ENCODE data around the gene CREB3L2. TPM values are rescaled to one million over a fixed set of nuclear protein-coding genes. Genes with fewer than 3 reads are reported as not detected.

CREB3L2 gene
- polyA plus RNA-seq, 1 donor: 32.3 TPM

GRCh38 chr7:137967143-137968018, 34.5 kb downstream of the CREB3L2 start:
- no peak for DNase-seq

- DNase-seq: no peak
These were observed 35.2 kb downstream of the CREB3L2 start for GRCh38 chr7:137966641-137967142.

GRCh38 chr7:137965942-137966640, 35.8 kb downstream of the CREB3L2 start:
- no peak for DNase-seq

- DNase-seq: no peak
These were observed 36.9 kb downstream of the CREB3L2 start for GRCh38 chr7:137964824-137965545.

GRCh38 chr7:137962875-137963507, 38.9 kb downstream of the CREB3L2 start:
- DNase-seq: no peak

- no peak for DNase-seq
These were observed 39.4 kb downstream of the CREB3L2 start for GRCh38 chr7:137962491-137962874.

- no peak for DNase-seq
These were observed 40.4 kb downstream of the CREB3L2 start for GRCh38 chr7:137961200-137962177.

- DNase-seq: no peak
These were observed 41.9 kb downstream of the CREB3L2 start for GRCh38 chr7:137960020-137960419.

- no peak for DNase-seq
These were observed 43.1 kb downstream of the CREB3L2 start for GRCh38 chr7:137958470-137959431.

- no peak for DNase-seq
These were observed 44.0 kb downstream of the CREB3L2 start for GRCh38 chr7:137957887-137958286.

- no peak for DNase-seq
These were observed 45.3 kb downstream of the CREB3L2 start for GRCh38 chr7:137956591-137956990.

- DNase-seq: no peak
These were observed 45.7 kb downstream of the CREB3L2 start for GRCh38 chr7:137956183-137956582.

GRCh38 chr7:137954614-137955013, 47.3 kb downstream of the CREB3L2 start:
- no peak for DNase-seq

- peak; percentile 50 for DNase-seq
These were observed 48.0 kb downstream of the CREB3L2 start for GRCh38 chr7:137953665-137954470.

- DNase-seq: no peak
These were observed 48.7 kb downstream of the CREB3L2 start for GRCh38 chr7:137953043-137953664.

GRCh38 chr7:137952426-137952805, 49.5 kb downstream of the CREB3L2 start:
- DNase-seq: no peak

- no peak for DNase-seq
These were observed 50.0 kb downstream of the CREB3L2 start for GRCh38 chr7:137951700-137952425.

GRCh38 chr7:137950967-137951366, 50.9 kb downstream of the CREB3L2 start:
- no peak for DNase-seq
